Keratinocyte (primary cell): ENCODE measurements around the gene HSBP1L1. TPM values are rescaled to one million over a fixed set of nuclear protein-coding genes. Genes with fewer than 3 reads are reported as not detected.

Experiments used
- DNase-seq: peaks from one replicate; pipeline ENCODE4 v3.0.0-alpha.2; 2011; ENCODE audit warnings: low read depth, missing footprints, low spot score
- FAIRE-seq: peaks from 2 replicates; lab custom pipeline; 2011; peaks lifted over from hg19 to GRCh38; lab: Jason Lieb, UNC
- H2AFZ ChIP-seq: 2 replicates; pipeline ENCODE4 v1.6.0; 2012; ENCODE audit warnings: low read length, control low read depth, inconsistent platforms; ENCODE audit not compliant: control insufficient read depth
- H3K27ac ChIP-seq: 2 replicates; pipeline ENCODE4 v1.5.1; 2011; ENCODE audit warnings: low read length; ENCODE audit not compliant: control insufficient read depth, insufficient read depth
- H3K27me3 ChIP-seq: 3 replicates; pipeline ENCODE4 v1.6.0; 2011; ENCODE audit warnings: low read length; ENCODE audit not compliant: control insufficient read depth, insufficient read depth; ENCODE audit errors: extremely low read depth
- H3K36me3 ChIP-seq, 2 experiments: 2 replicates in 1 of 2; 3 replicates in 1 of 2; pipeline ENCODE4 v1.5.1; 2011; ENCODE audit warnings: low read length in 2 of 2, mild to moderate bottlenecking in 1 of 2; ENCODE audit not compliant: control insufficient read depth in 2 of 2, insufficient read depth in 2 of 2; ENCODE audit errors: extremely low read depth in 1 of 2
- H3K4me1 ChIP-seq: 3 replicates; pipeline ENCODE4 v1.5.1; 2011; ENCODE audit warnings: low read length; ENCODE audit not compliant: control insufficient read depth, insufficient read depth; ENCODE audit errors: extremely low read depth
- H3K4me2 ChIP-seq: 3 replicates; pipeline ENCODE4 v1.6.0; 2011; ENCODE audit warnings: low read depth, low read length; ENCODE audit not compliant: control insufficient read depth, insufficient read depth; ENCODE audit errors: extremely low read depth
- H3K4me3 ChIP-seq, 3 experiments: fragments of 200-600 bp in 1 of 3; sonication (generic) in 1 of 3; 2 replicates in 2 of 3; 3 replicates in 1 of 3; pipeline ENCODE4 v1.5.1; 2011 to 2016; ENCODE audit warnings: low read length in 3 of 3, mild to moderate bottlenecking in 3 of 3, control low read depth in 2 of 3, inconsistent platforms in 1 of 3, low read depth in 1 of 3, mixed read lengths in 1 of 3, mixed run types in 1 of 3, moderate library complexity in 1 of 3; ENCODE audit not compliant: control insufficient read depth in 2 of 3, insufficient read depth in 2 of 3; ENCODE audit errors: extremely low read depth in 1 of 3
- H3K79me2 ChIP-seq: 2 replicates; pipeline ENCODE4 v1.6.0; 2012; ENCODE audit warnings: low read length; ENCODE audit not compliant: control insufficient read depth, insufficient read depth
- H3K9ac ChIP-seq: 3 replicates; pipeline ENCODE4 v1.6.0; 2011; ENCODE audit warnings: low read length; ENCODE audit not compliant: control insufficient read depth, insufficient read depth; ENCODE audit errors: extremely low read depth
- H3K9me1 ChIP-seq: 3 replicates; pipeline ENCODE4 v1.6.0; 2011; ENCODE audit warnings: low read length; ENCODE audit not compliant: control insufficient read depth, insufficient read depth; ENCODE audit errors: extremely low read depth
- H3K9me3 ChIP-seq: 2 replicates; pipeline ENCODE4 v1.5.1; 2012; ENCODE audit warnings: low read depth, low read length; ENCODE audit not compliant: control insufficient read depth
- H4K20me1 ChIP-seq: 3 replicates; pipeline ENCODE4 v1.6.0; 2011; ENCODE audit warnings: low read length; ENCODE audit not compliant: control insufficient read depth, insufficient read depth; ENCODE audit errors: extremely low read depth
- CTCF ChIP-seq, 3 experiments: IDR thresholded peaks in 1 of 3; conservative IDR thresholded peaks in 1 of 3; optimal IDR thresholded peaks in 1 of 3; 2 replicates in 2 of 3; 3 replicates in 1 of 3; pipeline versions ENCODE3 to v1.5.1; 2011; ENCODE audit warnings: low read length in 3 of 3, mild to moderate bottlenecking in 3 of 3, moderate library complexity in 2 of 3, control low read depth in 1 of 3, inconsistent platforms in 1 of 3; ENCODE audit not compliant: insufficient read depth in 2 of 3; ENCODE audit errors: extremely low read depth in 1 of 3
- EZH2 ChIP-seq: IDR thresholded peaks from one replicate; pipeline ENCODE4 v1.6.1; 2012; ENCODE audit warnings: inconsistent platforms, mild to moderate bottlenecking, low read length, moderate library complexity
- dilution Hi-C: fragments of 300-500 bp; cut with MboI; formaldehyde crosslinking; loops from one replicate; pipeline ENCODE4 v1.7.0; 2020; ENCODE audit warnings: low sequenced_read_pairs; ENCODE audit not compliant: extremely low pct_ligation_motif_present
- polyA plus RNA-seq, 5 experiments: library from polyadenylated mRNA; depleted of rRNA in 3 of 5; stranded (reverse) in 3 of 5; stranded (forward) in 1 of 5; unstranded in 1 of 5; fragments of >200 nt; gene quantifications; 1 replicate in 1 of 5; 2 replicates in 3 of 5; 3 replicates in 1 of 5; pipeline versions ENCODE4 v1.2.1 to v1.2.3, GENCODE V29; 2011 to 2012; ENCODE audit warnings: missing spikeins in 2 of 5, low read depth in 1 of 5, low replicate concordance in 1 of 5

Gene HSBP1L1
- polyA plus RNA-seq, 1 donor (not counting 4 experiments of a cell fraction or from before 2014, with no cell fraction given): 49.6 TPM

DNA sequence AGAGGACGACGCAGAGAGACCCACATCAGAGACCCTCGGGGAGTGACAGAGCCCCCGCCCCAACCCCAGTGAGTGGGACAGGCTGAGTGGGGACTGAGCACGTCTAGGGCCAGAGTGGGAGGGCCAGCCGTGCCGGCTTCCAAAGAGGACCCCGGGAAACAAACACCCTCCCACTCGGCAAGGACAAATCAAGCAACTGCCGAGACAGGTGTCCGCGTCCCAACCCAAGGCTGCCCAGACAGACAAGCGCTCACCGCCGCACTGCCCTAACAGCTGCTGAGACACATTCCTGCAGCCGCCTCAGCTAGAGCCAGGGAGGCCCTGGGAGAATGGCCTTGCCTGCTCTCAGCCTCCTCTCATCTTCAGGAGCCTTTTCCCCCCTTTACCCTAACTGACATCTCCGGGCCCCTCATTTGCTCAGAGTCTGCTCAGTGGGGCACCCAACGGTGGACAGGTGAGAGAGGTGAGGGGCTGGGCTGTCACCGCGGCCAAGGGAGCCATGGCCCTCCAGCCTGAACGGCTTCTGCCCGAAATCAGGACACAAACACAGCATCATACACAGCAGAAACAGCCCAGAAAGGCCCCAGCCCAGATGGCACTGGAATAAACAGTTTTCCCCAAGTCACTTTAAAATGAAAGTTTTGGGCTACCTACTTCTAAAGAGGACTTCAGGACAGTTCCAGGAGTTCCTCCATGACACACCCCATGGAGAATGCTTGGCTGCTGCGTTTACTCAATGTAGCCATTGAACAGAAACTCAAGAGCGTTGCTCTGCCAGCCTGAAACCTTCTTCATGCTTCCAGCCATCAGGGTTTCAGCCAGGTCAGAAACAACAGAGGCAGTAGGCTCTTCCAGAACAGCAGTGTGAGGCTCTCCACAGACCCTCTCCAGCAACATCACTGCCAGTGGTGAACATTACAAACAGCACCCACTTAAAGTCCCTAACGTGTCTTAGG lies 36.6 kb upstream of the HSBP1L1 start:
- DNase-seq (no peak), FAIRE-seq (no peak)
- no peak overlapping the region for H3K9ac ChIP-seq
- H3K4me2 ChIP-seq: no peak overlapping the region
- no peak overlapping the region for H3K27ac ChIP-seq
- TF ChIP-seq EZH2 (no peak), CTCF (optimal IDR thresholded peaks at IDR 0.05 in 1 of 3, IDR thresholded peaks at IDR 0.05 in 1 of 3, conservative IDR thresholded peaks at IDR 0.05 in 1 of 3; ENCODE audit: extremely low read depth in 1 of 3, insufficient read depth in 2 of 3, low read length in 3 of 3) (no peak)
- H3K79me2 ChIP-seq: peaks cover 52% of the 10 kb centered on the region
- H3K9me3 ChIP-seq: peaks cover 6% of the 10 kb centered on the region
- no peak overlapping the region for H2AFZ ChIP-seq
- H3K36me3 ChIP-seq: peaks cover 12 to 17% of the 10 kb centered on the region in 2 experiments
- H4K20me1 ChIP-seq: no peaks in the 10 kb centered on the region
- H3K27me3 ChIP-seq: no peaks in the 10 kb centered on the region
- no peaks in the 10 kb centered on the region for H3K9me1 ChIP-seq
- dilution Hi-C loops: no loop called here
- no peak overlapping the region for H3K4me3 ChIP-seq
- no peaks in the 10 kb centered on the region for H3K4me1 ChIP-seq

- no peaks in the 10 kb centered on the region for H4K20me1 ChIP-seq
- no peak overlapping the region for H3K9ac ChIP-seq
- H3K4me2 ChIP-seq: no peak overlapping the region
- peaks cover 10 to 16% of the 10 kb centered on the region in 2 experiments for H3K36me3 ChIP-seq
- H3K4me1 ChIP-seq: no peaks in the 10 kb centered on the region
- no peak overlapping the region for H3K27ac ChIP-seq
- H3K9me3 ChIP-seq: peaks cover 7% of the 10 kb centered on the region
- dilution Hi-C loops: no loop called here
- peaks cover 57% of the 10 kb centered on the region for H3K79me2 ChIP-seq
- no peaks in the 10 kb centered on the region for H3K27me3 ChIP-seq
- no peak for DNase-seq
- no peak overlapping the region for H3K4me3 ChIP-seq
- FAIRE-seq: no peak
- TF ChIP-seq CTCF (optimal IDR thresholded peaks at IDR 0.05 in 1 of 3, IDR thresholded peaks at IDR 0.05 in 1 of 3, conservative IDR thresholded peaks at IDR 0.05 in 1 of 3; ENCODE audit: extremely low read depth in 1 of 3, insufficient read depth in 2 of 3, low read length in 3 of 3) (no peak), EZH2 (no peak)
- no peak overlapping the region for H2AFZ ChIP-seq
- no peaks in the 10 kb centered on the region for H3K9me1 ChIP-seq
Observed at GRCh38 chr18:79928563-79928960, 35.9 kb upstream of the HSBP1L1 start.
